NCI-H345 treated with DMSO at 0.1 percent for 48 hours (cell line): ENCODE data around the gene SCUBE3.

Experiments
- DNase-seq: peaks from one replicate; lab custom pipeline; 2025; ENCODE audit not compliant: unreplicated experiment; lab: John Stamatoyannopoulos, UW

Gene SCUBE3

DNA sequence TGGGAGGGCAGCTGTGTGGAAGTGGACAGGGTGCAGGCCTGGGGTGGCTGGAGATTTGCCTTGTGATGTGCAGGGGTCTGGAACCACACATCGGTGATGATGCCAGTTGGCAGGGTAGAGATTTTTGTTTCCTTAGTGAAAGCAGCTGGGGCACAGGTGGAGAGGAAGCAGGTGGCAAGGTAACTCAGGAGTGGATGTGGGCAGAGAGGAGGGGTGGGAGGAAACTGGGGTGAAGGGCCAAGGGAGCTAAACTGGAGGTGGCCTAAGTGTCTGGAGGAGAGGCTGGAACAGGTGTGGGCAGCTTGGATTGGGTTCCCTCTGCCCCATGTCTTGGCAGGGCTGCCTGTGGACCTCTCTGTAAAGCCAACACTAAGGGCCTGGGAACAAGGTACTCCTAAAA lies 4.7 kb upstream of the SCUBE3 start:
- DNase-seq: no peak

DNA sequence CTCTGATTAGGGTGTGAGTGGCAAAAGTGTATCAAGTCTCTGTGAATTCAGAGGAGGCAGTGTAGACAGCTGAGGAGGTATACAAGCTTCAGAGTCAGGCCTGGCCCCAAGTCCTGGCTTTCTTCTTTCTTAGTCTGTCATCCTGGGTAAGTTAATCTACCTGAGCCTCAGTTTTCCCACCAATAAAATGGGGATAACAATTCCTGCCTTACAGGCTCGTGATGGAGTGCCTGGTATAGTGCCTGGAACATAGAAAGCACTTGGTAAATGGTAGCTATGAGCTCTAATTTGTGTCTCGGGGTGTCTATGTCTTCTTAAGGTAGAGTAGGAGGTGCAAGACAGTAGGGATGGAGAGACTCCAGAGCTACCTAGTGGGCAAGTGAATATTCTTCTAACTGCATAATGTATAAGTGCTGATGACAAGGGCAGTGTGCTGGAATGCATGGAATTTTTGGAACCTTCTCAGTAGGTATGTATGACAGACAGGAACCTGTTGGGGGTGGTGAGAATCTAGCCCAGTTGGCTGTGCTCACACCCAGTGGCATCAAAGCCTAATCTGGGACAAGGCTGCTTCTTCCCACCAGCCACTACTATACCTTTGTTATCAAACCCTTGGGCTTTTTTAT lies 4.0 kb upstream of the SCUBE3 start:
- DNase-seq: no peak

DNA sequence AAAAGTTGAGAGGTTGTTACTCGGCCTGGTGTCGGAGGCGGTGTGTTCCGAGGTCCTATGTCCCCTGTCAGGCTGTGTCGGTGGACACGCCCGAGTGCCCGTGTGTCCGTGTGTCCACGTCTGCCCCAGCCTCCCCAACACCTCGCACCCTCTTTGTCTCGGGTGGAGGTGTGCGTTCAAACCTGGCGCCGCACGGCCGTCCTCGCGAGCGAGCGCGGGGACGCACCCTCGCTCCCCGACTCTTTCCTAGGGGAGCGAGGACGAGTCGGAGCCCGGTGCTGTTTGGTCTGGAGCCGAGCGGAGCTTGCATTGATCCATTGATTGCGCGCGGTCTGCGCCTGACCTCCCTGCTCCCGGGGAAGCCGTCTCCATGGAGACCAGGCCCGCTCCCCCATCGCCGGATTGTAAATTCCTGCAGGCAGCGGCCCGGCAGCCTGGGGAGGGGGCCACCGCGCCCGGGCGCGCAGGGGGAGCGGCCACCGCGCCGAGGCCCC lies 411 bp upstream of the SCUBE3 start:
- no peak for DNase-seq

DNA sequence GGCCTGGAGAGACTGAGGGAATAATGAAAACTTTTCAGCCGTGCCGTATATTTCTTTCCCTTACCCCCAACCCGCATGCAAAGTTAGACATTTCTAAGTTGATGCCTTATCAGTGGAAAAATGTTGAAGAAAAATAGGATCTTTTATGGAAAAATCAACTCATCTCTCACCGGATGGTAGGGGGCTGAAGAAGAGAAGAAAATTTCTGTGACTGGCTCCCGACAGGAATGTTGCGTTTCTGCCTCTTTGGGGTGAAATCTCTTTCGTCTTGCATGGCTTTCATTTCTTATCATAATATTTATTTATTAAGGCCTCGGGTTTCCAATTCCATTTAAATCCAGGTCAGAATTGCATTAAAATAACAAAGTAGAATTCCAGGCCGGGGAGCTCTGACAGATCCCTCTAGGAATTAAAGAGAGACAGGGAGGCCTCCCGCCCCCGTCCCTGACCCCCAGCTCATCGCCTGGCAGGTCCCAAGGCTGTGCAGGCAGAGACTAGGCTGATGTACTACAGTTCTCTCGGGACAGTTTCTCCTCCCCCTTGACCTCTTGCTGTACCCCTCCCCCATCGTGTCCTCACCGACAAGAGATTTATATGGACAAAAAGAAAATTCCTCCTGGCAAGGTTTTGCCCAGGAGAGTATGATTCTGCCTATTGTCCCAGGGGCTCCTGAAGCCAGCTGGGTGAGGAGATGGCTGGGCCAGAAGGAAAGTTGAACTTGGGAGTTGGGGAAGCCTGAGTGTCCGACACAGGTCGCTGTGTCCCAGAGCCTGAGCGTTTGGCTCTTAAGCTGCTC lies 1.3 kb downstream of the SCUBE3 start:
- DNase-seq: no peak

DNA sequence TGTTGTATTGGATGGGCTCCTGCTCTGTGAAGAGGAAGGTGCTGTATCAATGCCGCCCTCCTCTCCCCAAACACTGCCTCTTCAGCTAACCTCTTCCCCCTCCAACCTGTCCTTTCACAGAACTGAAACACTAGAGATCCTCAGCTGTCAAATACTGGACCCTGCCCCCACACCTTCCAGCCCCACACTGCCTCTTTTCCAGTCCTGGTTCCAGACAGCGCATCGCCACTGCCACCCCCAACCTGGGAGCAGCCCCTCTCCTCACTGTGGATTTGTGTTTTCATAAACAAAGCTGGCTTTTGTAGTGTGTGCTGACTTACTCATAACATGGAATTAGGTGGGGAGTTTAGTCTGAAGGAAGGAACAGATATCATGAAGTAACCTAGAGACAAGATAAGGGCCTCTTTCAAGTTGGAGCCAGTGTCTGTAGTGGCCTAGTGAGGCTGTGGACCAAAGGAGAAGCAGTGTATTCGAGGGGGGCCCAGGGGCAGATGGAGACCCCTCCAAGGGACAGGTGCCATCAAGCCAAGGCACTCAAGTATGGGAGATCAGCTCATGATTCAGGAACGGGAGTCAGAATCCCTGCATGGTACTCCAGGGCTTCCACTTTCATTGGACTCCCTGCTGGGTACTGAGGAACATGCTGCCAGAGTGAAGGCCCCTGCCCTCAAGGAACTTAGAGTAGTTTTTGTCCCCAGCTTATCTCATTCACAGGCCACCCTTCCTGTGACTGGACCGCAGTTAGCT lies 2.1 kb downstream of the SCUBE3 start:
- no peak for DNase-seq

DNA sequence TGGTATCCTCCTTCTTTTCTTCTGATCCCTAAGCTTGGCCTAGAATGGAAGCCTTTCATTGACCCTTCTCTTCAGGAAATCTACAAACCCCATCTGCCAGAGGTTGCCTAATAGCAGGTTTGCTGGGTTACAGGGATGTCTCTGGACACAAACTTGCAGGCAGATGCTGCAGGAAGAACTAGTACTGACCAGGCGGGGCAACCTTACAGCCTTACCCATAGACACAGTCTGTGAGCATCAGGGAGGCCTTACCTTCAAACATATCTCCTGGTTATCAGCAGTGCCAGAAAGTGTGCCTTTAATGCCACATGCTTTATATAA lies 2.6 kb downstream of the SCUBE3 start:
- DNase-seq: no peak

DNA sequence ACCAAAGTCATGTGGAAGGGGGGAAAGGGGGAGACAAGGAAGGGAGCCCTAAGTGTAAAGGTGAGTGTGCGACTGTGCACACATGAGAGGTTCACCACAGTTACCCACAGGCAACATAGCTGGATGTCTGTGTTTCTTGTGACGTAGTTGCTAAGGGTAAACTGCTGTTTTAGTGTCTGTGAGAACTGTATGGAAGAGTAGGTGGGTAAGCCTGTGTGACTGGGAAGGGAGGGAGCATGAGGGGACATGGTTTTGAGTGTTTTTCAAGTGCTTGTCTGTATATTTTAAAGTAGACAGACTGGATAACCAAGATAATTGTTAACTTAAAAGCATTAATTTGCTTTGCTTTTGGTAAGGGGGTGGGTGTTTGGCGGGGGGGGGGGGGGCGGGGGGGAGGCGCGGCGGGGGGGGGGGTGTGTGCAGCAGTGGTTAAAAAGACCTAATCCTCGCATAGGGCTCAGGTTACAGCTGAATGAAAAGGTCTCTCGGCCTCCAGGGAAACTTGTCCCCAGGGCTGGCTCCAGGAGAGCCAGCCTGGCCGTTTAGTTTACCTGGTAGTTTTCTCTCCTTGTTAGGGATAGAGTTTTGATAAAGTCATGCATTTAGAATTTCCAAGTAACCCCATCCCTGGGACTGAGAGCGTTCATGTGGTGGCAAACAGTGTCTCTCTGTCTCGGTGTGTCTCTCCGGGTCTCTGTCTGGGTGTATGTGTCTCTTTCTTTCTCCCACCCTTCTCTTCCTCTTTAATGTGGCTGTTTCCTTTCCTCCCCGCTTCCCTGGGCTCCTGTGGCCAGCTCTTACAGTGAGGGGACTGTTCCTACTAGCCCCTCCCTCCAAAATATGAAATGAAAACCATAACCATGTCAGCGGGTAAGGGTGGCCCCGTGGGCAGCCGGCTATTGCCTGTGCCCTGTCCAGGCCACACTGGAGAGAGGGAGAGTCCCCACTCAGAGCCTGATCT lies 3.4 kb downstream of the SCUBE3 start:
- no peak for DNase-seq

DNA sequence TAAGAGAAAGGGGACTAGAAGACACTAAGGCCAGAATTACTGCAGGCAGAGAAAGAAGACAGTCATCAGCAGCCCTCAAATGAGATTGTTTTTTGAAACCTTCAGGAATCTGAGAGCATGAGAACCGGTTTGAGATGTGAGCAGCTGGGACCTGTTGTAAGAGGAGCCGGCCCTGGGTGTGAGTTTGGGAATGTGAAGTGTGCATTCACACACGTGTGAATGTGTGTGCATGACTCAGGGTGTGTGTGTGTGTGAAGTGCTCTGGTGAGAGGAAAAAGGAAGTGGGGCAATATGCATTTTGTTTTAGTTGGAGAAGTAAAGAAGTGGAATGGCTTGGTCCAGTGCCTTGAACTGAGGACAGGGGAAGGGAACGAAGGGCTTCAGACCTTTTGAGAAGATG lies 4.3 kb downstream of the SCUBE3 start:
- DNase-seq: no peak

DNA sequence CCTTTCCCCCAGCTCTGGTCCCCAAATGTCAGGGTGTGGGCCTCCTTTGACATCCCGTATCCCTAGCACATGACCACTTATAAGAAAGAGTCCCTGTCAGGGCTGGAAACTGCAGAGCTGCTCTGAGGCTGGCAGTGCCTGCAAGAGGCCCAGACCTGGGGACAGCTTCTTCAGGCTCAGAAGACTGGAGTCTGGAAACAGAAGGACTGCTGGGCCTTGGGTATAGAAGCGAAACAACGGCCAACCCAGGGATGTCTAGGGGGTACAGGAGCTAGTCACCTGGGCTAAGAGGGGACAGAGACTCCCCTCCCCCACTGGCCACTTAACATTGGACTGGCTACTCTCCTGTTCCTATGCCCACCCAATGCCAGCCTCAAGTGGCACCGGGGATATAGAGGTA lies 4.7 kb downstream of the SCUBE3 start:
- DNase-seq: no peak

DNA sequence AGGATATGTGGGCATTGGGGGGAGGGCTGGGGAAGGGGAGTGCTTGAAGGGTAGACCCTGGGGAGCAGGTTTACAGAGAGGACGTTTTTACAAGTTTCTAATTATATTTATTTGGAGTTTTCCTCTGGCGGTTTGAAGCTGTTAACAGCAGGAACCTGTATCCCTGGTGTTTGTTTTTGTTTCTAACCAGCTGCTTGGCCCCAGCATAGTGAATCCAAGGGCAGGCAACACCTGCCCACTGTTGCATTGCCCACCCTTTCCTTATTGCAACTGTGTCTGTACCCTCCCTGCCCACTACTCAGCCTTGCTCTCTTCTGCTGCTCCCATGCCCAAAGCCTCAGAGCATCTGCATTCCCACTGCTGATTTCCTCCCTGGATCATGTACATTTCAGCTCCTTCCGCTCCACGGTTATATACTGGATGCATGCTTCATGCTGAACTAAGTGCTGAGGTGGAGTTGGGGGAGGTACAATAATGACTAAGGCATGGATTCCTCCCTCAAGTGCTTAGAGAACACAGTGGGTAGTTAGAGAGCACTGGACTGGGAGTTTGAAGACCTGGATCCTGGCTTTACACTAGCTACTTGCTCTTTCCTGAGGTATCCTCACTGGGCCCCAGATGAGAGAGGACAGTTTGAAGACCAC lies 6.0 kb downstream of the SCUBE3 start:
- peak; percentile 48 for DNase-seq

DNA sequence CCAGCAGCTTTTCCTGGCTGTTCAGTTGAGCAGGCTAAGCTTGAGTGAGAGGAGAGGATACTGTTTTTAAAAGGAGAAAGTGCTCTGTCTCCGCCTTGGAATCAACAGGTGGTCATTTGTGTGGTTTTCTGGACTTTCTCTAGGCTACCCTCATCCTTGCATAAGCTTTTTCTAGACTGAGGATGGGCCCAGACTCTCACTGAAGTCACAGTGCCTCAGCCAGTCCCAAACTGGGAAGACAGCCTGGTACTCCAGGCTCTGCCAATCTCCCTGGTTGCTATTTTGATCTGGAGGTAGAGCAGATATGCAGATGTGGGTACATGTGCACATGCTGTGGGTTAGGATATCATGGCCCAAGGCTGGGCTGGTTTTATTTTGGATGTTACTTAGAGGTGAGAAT lies 7.0 kb downstream of the SCUBE3 start:
- no peak for DNase-seq

DNA sequence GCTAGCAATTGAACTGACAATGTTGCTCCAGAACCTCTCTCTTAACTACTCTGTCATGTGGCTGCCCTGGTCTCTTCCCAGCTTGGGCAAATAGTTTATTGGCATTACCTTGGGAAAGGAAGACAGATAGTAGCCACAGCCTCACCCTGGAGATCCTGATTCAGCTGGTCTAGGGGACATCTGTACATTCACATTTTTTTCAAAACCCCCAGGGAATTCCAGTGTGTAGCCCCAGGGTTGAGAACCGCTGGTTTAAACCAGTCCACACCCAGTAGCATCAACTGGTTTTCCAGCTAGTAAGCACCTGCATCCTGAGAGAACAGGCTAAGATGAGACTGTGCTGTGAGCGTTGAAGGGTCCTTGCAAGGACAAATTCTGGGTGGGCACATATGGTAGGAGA lies 9.6 kb downstream of the SCUBE3 start:
- DNase-seq: no peak

DNA sequence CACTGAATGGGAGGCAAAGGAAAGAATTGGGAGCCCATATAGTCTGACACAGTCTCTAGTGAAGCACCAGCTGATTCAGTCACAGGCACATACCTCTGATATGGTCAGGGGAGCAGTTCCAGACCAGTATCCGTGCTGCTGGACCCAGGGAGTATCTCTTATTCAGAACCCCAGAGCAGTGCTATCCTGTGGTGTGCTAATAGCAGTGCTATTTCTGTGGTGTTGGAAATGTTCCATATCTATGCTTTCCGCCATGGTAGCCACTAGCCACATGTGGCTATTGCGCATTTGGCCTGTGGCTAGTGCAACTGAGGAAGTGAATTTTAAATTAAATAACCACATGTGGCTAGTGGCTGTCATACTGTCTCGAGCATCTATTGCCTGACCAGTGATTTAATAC lies 11.0 kb downstream of the SCUBE3 start:
- DNase-seq: no peak

DNA sequence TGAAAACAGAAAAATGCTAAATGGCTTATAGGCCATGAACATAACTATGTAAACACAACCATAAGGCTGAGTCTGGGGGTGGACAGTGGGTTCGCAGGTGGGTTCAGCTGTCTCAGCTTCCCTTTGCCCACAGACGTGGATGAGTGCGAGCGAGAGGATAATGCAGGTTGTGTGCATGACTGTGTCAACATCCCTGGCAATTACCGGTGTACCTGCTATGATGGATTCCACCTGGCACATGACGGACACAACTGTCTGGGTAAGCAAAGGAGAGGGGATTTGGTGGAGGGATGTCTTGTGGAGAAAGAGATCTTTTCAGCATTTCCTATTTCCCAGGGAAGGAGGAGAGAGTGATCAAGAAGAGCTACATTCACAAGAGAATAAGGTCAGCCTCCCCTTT lies 14.7 kb downstream of the SCUBE3 start:
- no peak for DNase-seq

DNA sequence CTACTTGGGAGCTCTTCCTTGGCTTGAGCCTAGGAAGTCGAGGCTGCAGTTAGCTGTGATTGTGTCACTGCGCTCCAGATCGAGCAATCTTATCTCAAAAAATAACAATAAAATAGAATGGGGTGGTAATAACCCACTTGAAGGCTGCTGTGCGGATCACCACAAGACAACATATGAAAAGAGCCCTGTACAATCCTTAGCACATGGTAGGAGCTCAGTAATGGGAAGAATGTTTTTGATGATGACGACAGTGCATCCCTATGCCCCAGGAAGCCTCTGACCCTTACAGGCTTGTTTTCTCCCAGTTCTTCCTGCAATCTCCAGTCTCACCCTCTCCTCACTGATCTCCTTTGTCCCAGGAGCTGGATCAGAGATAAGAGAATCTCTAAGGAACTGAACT lies 15.5 kb downstream of the SCUBE3 start:
- DNase-seq: no peak

DNA sequence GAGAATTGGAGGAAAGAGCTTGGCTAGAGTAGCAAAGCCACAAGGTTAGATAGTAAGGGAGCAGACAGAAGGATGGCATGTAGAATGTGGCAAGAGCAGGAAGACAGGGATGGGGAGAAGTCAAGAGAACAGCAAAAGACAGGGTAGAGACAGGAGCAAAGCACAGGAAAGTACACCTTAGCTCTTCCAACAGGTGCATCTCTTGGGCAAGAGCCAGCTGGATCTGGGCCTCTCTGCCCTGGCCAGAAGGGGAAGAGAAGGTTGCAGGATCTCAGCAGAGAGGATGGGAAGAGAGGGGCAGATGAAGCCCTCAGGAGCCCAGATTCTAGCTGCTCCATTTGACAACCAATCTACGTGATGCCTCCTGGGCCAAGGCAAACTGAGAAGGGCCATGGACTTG lies 16.7 kb downstream of the SCUBE3 start:
- DNase-seq: no peak

DNA sequence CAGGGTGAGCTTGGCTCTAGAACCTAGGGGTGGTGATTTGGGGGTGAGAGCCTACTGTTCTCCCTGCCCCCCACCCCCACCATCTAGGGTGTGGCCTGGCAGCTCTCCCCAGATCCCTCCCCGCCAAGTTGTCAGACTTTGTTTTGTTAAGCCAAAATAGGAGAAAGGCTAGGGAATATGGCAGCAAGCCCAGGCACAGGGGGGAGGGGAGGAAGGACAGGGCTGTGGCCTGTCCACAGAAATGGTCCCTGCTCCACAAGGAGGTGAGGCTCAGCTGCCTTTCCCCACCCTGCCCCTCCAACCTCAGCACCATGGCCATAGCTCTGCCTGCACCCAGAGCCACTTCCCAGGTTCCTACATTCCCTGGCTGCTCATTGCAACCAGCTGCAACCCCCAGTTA lies 17.2 kb downstream of the SCUBE3 start:
- no peak for DNase-seq

DNA sequence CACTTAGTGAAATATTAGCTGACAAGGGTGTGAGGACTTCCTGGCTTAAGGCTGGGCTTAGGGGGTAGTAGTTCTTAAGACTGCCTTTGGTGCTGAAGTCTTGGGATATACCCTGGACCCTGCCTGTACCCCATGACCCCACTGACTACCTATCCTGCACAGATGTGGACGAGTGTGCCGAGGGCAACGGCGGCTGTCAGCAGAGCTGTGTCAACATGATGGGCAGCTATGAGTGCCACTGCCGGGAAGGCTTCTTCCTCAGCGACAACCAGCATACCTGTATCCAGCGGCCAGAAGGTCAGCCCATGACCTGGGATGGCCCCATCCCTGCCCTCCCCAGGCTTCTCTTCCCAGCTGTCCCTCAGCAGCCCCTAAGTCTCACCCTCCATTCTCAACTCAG lies 17.8 kb downstream of the SCUBE3 start:
- no peak for DNase-seq

DNA sequence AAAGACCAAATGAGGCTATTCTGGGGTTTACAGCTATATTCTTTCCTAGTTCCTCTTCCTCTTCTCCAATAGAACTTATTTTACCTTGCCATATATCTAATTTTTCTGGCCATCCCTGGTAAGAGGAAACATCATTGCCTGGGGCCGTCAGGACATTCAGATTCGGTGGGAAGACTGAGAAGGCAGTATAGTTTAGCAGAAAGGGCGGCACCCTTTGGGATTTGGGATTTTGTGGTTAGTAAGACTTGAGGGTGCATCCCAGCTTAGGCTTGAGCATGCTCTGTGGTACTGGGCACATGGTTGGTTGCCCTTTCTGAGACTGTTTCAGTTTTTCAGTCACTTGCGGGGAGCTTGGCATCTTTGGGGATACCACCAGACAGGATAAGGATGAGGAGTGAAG lies 21.1 kb downstream of the SCUBE3 start:
- DNase-seq: no peak

DNA sequence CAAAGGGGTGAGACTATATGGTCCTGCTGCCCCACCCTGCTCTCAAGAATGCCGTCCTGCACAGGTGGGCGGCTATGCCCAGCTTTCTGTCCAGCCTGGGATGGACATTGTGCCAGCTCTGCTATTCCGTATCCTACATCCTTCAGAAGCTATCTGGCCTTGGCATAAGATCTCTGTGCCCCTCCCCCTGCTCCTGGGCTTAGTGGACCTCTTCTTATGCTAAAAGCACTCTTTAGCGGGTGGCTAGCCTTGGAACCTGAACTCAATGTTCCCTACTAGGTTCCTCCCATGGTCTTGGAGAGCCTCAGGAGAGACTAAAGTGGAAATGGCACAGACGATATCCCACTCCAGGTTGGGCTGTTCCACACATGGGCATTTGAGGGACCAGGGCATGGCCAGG lies 22.5 kb downstream of the SCUBE3 start:
- DNase-seq: no peak

DNA sequence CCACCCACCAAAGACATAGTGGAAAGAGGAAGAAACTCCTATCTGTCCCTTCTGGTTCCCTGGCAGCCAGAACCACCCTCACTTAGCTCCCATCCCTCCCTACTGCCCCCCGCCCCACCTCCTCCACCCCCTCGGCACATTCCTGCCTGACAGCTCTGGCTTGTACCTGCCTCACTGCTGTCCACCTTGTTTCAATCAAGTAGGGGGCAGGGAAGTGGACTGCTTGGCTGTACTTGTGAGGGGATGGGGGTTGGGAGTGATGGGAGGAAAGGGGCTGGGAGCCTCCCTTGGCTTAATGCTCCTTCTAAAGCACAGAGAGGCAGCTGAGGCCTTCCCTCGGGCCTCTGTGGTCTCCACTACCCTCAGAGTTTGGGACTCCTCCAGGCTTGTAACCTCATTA lies 23.7 kb downstream of the SCUBE3 start:
- no peak for DNase-seq
